CD8-positive, alpha-beta memory T cell (primary cell): ENCODE measurements around the gene SPEF1. TPM values are rescaled to one million over a fixed set of nuclear protein-coding genes. Genes with fewer than 3 reads are reported as not detected.

Experiments used
- CTCF ChIA-PET: fragments of 350-600 bp; sonication (Branson Sonifier 250); formaldehyde crosslinking; loops from one replicate; lab custom pipeline; 2021; ENCODE audit warnings: antibody characterized with exemption; lab: Charles Lee
- POLR2A ChIA-PET: fragments of 350-600 bp; sonication (Branson Sonifier 250); formaldehyde crosslinking; loops from one replicate; lab custom pipeline; 2021; ENCODE audit warnings: antibody characterized with exemption; lab: Charles Lee
- DNase-seq, 5 donors: peaks; one replicate each; pipeline versions ENCODE4 v3.0.0 to v3.0.0-alpha.2; 2020 to 2022; ENCODE audit warnings: mixed read lengths in 1 of 5
- H3K27ac ChIP-seq: one replicate; pipeline ENCODE4 v1.7.0; 2013; ENCODE audit warnings: low read depth, mild to moderate bottlenecking, low read length, moderate library complexity
- H3K27me3 ChIP-seq: 2 replicates; pipeline ENCODE4 v1.7.0; 2013; ENCODE audit warnings: low read length, mild to moderate bottlenecking; ENCODE audit not compliant: insufficient read depth, poor library complexity, severe bottlenecking
- H3K36me3 ChIP-seq: 2 replicates; pipeline ENCODE4 v1.7.0; 2013; ENCODE audit warnings: mild to moderate bottlenecking, low read length, moderate library complexity; ENCODE audit not compliant: insufficient read depth
- H3K4me1 ChIP-seq: 2 replicates; pipeline ENCODE4 v1.7.0; 2013; ENCODE audit warnings: mild to moderate bottlenecking, low read length, moderate library complexity; ENCODE audit not compliant: insufficient read depth
- H3K4me3 ChIP-seq: 2 replicates; pipeline ENCODE4 v1.7.0; 2013; ENCODE audit warnings: mild to moderate bottlenecking, low read length
- H3K9me3 ChIP-seq: 2 replicates; pipeline ENCODE4 v1.7.0; 2013; ENCODE audit warnings: mild to moderate bottlenecking, low read length
- H3K27ac Mint-ChIP-seq, 8 donors: one replicate each; pipeline ENCODE4 v1.8.0; 2020 to 2021; ENCODE audit warnings: mixed read lengths in 8 of 8, mild to moderate bottlenecking in 6 of 8, inconsistent platforms in 3 of 8, moderate library complexity in 3 of 8
- H3K27me3 Mint-ChIP-seq, 2 donors: one replicate each; pipeline ENCODE4 v1.8.0; 2020 to 2021; ENCODE audit warnings: mixed read lengths in 2 of 2, mild to moderate bottlenecking in 1 of 2, moderate library complexity in 1 of 2
- H3K36me3 Mint-ChIP-seq, 3 donors: one replicate each; pipeline ENCODE4 v1.8.0; 2020 to 2021; ENCODE audit warnings: mixed read lengths in 3 of 3, inconsistent platforms in 1 of 3, mild to moderate bottlenecking in 1 of 3
- H3K4me1 Mint-ChIP-seq, 3 donors: one replicate each; pipeline ENCODE4 v1.8.0; 2020 to 2021; ENCODE audit warnings: mixed read lengths in 3 of 3, inconsistent platforms in 1 of 3, mild to moderate bottlenecking in 1 of 3
- H3K4me3 Mint-ChIP-seq, 7 donors: one replicate each; pipeline ENCODE4 v1.8.0; 2020 to 2021; ENCODE audit warnings: mixed read lengths in 7 of 7, mild to moderate bottlenecking in 6 of 7, moderate library complexity in 4 of 7, inconsistent platforms in 2 of 7
- H3K9me3 Mint-ChIP-seq, 5 donors: one replicate each; pipeline ENCODE4 v1.8.0; 2020 to 2022; ENCODE audit warnings: mixed read lengths in 5 of 5, mild to moderate bottlenecking in 3 of 5, moderate library complexity in 2 of 5, inconsistent platforms in 1 of 5
- polyA plus RNA-seq: library from polyadenylated mRNA; unstranded; fragments of 300-500 nt; fragmentation: Illumina TruSeq; gene quantifications from one replicate; pipeline ENCODE4 v1.2.3, GENCODE V29; 2021
- total RNA-seq, 2 experiments: library from RNA; stranded (reverse); gene quantifications; one replicate each; pipeline ENCODE4 v1.2.3, GENCODE V29; 2021

The SPEF1 gene
- total and polyA plus RNA-seq, 3 experiments from 2014 or later, result 0.13 to 0.24 TPM; not detected in 1

DNA sequence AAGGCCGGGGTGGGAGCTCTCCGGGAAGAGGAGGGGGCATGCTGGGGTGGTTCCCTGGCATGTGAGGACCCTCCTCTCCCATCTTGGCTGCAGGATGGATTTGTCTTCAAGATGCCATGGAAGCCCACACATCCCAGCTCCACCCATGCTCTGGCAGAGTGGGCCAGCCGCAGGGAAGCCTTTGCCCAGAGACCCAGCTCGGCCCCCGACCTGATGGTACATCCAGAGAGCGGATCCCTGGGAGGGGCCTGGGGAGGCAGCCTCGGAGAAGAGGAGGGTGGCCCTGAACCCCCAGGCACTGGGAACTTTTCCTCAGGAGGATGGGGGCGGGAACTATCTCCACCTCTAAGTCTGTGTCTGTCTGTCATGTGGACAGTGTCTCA is 19.6 kb upstream of the SPEF1 start:
- Histone ChIP-seq H3K9me3 (no peaks in the 10 kb centered on the region), H3K4me3 (no peak overlapping the region), H3K27ac (peak overlapping the region; percentile 49), H3K36me3 (peaks cover 64% of the 10 kb centered on the region), H3K27me3 (no peaks in the 10 kb centered on the region), H3K4me1 (peaks cover 63% of the 10 kb centered on the region)
- Mint-ChIP-seq H3K4me3 (no peak overlapping the region), H3K27ac (peak overlapping the region in 6 of 8 donors; percentile 47 to 97 (median 70)), H3K27me3 (peaks cover 0 to 3% of the 10 kb centered on the region in 2 donors), H3K4me1 (peaks cover 62 to 84% (median 68%) of the 10 kb centered on the region in 3 donors), H3K9me3 (no peaks in the 10 kb centered on the region), H3K36me3 (peaks cover 40 to 94% (median 46%) of the 10 kb centered on the region in 3 donors)
- DNase-seq, result no peak
- POLR2A ChIA-PET, result interaction anchor here (1.7 kb wide), 1 partner anchor 14 kb away, joined by 4 read pairs; the partner anchor contains the start of gene CENPB
- CTCF ChIA-PET, result interaction anchor here (0.6 to 2.9 kb wide), 2 partner anchors 19 to 1127 kb away, joined by 3 to 29 read pairs; partner anchors contain the start of gene AP5S1

- no peak for DNase-seq
- peak overlapping the region; percentile 88 for H3K4me3 ChIP-seq
- Mint-ChIP-seq H3K27me3 (peaks cover 0 to 3% of the 10 kb centered on the region in 2 donors), H3K36me3 (peaks cover 35 to 92% (median 42%) of the 10 kb centered on the region in 3 donors), H3K4me3 (peak overlapping the region in 6 of 7 donors; percentile 39 to 100 (median 98)), H3K4me1 (peaks cover 61 to 84% (median 68%) of the 10 kb centered on the region in 3 donors), H3K27ac (peak overlapping the region; percentile 73 to 97 (median 90)), H3K9me3 (no peaks in the 10 kb centered on the region)
- H3K27me3 ChIP-seq, result no peaks in the 10 kb centered on the region
- peak overlapping the region; percentile 49 for H3K27ac ChIP-seq
- CTCF ChIA-PET, result interaction anchor here (0.9 to 2.9 kb wide), 2 partner anchors 13 to 19 kb away, joined by 4 to 29 read pairs; partner anchors contain the start of gene AP5S1
- H3K9me3 ChIP-seq, result no peaks in the 10 kb centered on the region
- H3K36me3 ChIP-seq, result peaks cover 59% of the 10 kb centered on the region
- POLR2A ChIA-PET, result interaction anchor here (1.7 to 2.0 kb wide), 2 partner anchors 14 to 20 kb away, joined by 4 to 10 read pairs; partner anchors contain the start of genes AP5S1 and CENPB
- H3K4me1 ChIP-seq, result peaks cover 60% of the 10 kb centered on the region
Observed at GRCh38 chr20:3800256-3800877, 19.1 kb upstream of the SPEF1 start.

DNA sequence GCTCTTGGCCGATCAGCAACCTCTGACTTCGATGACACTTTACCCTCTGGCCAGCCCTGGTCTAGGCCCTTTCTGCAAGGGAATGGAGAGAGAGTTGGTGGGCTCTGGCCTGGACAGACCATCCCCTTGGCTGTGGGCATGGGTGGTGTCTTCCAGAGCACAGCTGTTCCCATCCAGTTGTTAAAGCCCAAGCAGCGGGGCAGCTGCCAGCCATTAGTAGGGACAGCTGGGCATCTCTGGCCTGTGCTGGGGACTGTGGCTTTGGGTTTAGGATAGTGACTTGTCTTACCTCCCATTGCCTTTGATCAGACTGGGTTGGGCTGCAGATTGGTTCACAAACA is 17.6 kb upstream of the SPEF1 start:
- POLR2A ChIA-PET, result interaction anchor here (1.0 to 2.0 kb wide), 3 partner anchors 12 to 21 kb away, joined by 3 to 10 read pairs (median 4); partner anchors contain the start of genes AP5S1 and CENPB
- Histone ChIP-seq H3K36me3 (peaks cover 49% of the 10 kb centered on the region), H3K27ac (peak overlapping the region; percentile 25), H3K4me1 (peaks cover 60% of the 10 kb centered on the region), H3K9me3 (no peaks in the 10 kb centered on the region), H3K4me3 (peak overlapping the region; percentile 88), H3K27me3 (no peaks in the 10 kb centered on the region)
- DNase-seq, result no peak
- CTCF ChIA-PET, result interaction anchor here (0.9 to 2.9 kb wide), 3 partner anchors 21 to 56 kb away, joined by 3 to 29 read pairs (median 3); partner anchors contain the start of gene AP5S1
- Mint-ChIP-seq H3K4me3 (peak overlapping the region; percentile 94 to 100 (median 98)), H3K4me1 (peaks cover 54 to 77% (median 66%) of the 10 kb centered on the region in 3 donors), H3K27me3 (peaks cover 0 to 3% of the 10 kb centered on the region in 2 donors), H3K27ac (peak overlapping the region; percentile 84 to 99 (median 93)), H3K36me3 (peaks cover 26 to 79% (median 31%) of the 10 kb centered on the region in 3 donors), H3K9me3 (no peaks in the 10 kb centered on the region)

GRCh38 chr20:3798373-3798768 is 17.1 kb upstream of the SPEF1 start:
- Histone ChIP-seq H3K4me1 (peaks cover 60% of the 10 kb centered on the region), H3K4me3 (peak overlapping the region; percentile 88), H3K36me3 (peaks cover 43% of the 10 kb centered on the region), H3K27me3 (no peaks in the 10 kb centered on the region), H3K27ac (peak overlapping the region; percentile 60), H3K9me3 (no peaks in the 10 kb centered on the region)
- no peaks in the 10 kb centered on the region for H3K9me3 Mint-ChIP-seq
- peaks cover 21 to 74% (median 27%) of the 10 kb centered on the region in 3 donors for H3K36me3 Mint-ChIP-seq
- H3K27me3 Mint-ChIP-seq, result peaks cover 0 to 3% of the 10 kb centered on the region in 2 donors
- ChIA-PET CTCF (interaction anchor here (1.1 kb wide), 1 partner anchor 57 kb away, joined by 3 read pairs; no protein-coding TSS in a partner anchor), POLR2A (interaction anchor here (1.0 to 2.0 kb wide), 2 partner anchors 12 to 22 kb away, joined by 3 to 10 read pairs; partner anchors contain the start of genes AP5S1 and CENPB)
- no peak for DNase-seq
- H3K4me3 Mint-ChIP-seq, result peak overlapping the region; percentile 94 to 100 (median 98)
- H3K27ac Mint-ChIP-seq, result peak overlapping the region; percentile 50 to 99 (median 93)
- H3K4me1 Mint-ChIP-seq, result peaks cover 50 to 72% (median 61%) of the 10 kb centered on the region in 3 donors

DNA sequence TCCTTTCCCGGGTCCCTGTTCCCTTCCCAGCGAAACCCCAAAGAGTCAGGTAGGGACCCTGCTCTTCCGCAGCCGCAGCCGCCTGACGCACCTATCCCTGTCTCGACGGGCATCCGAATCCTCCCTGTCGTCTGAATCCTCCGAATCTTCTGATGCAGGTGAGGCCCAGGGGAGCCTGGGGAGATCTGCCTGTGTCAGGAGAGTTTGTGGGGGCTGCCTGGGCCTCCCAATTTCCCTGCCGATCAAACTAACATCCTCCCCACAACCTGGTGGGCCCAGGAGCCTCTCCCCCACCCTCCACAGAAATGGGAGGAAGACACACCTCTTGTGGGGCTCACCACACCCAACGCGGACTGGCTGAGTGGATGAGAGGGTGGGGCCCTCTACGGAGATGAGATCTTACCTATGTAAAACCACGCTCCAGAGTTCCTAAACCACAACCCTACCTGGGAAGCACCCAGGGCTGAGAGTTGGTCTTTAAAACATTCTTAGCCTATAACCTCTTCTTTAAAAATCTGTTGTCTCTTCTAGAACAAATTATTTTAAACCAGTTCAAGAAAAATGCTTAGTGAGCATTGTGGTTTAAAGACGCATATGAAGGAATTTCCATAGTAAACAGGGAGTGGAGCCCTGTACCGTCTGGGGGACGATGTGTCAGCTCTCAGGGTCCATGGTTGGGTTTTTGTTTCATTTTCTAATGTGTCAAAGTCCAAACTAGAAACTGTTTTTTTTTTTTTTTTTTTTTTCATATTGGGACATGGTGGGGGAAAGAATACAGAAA is 16.5 kb upstream of the SPEF1 start:
- Histone ChIP-seq H3K4me1 (peaks cover 58% of the 10 kb centered on the region), H3K9me3 (no peaks in the 10 kb centered on the region), H3K27me3 (no peaks in the 10 kb centered on the region), H3K36me3 (peaks cover 38% of the 10 kb centered on the region), H3K4me3 (peak overlapping the region; percentile 88), H3K27ac (peak overlapping the region; percentile 60)
- Mint-ChIP-seq H3K9me3 (no peaks in the 10 kb centered on the region), H3K4me3 (peak overlapping the region; percentile 94 to 100 (median 98)), H3K27ac (peak overlapping the region; percentile 87 to 99 (median 93)), H3K36me3 (peaks cover 17 to 68% (median 24%) of the 10 kb centered on the region in 3 donors), H3K27me3 (peaks cover 0 to 3% of the 10 kb centered on the region in 2 donors), H3K4me1 (peaks cover 46 to 66% (median 58%) of the 10 kb centered on the region in 3 donors)
- ChIA-PET CTCF (interaction anchor here (3.5 kb wide), 1 partner anchor 22 kb away, joined by 44 read pairs; the partner anchor contains the start of gene AP5S1), POLR2A (interaction anchor here (0.6 to 1.0 kb wide), 2 partner anchors 10 to 11 kb away, joined by 3 to 4 read pairs; partner anchors contain the start of gene CENPB)
- DNase-seq, result peak in 3 of 5 donors; percentile 45 to 66 (median 62)

DNA sequence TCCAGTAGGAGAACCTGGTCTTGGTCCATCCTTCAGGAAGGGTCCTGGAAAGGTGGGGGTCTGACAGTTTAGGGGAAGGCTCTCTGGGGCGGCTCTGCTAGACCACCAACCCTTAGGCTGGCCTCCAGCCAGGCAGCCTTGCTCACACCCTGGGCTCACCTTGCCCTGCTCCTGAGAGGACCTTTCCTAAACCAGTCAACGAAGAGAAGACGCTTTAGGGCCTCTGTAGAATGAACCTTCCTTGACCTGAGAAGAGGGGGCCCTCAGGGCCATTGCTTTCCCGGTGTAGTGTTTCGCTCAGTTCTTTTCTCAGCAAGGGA is 15.9 kb upstream of the SPEF1 start:
- H3K9me3 ChIP-seq, result no peaks in the 10 kb centered on the region
- H3K27ac ChIP-seq, result peak overlapping the region; percentile 60
- H3K27me3 Mint-ChIP-seq, result peaks cover 0 to 3% of the 10 kb centered on the region in 2 donors
- peaks cover 12 to 62% (median 19%) of the 10 kb centered on the region in 3 donors for H3K36me3 Mint-ChIP-seq
- CTCF ChIA-PET, result interaction anchor here (3.5 kb wide), 1 partner anchor 23 kb away, joined by 44 read pairs; the partner anchor contains the start of gene AP5S1
- POLR2A ChIA-PET, result interaction anchor here (1.1 to 2.0 kb wide), 2 partner anchors 22 to 23 kb away, joined by 3 to 10 read pairs; partner anchors contain the start of gene AP5S1
- H3K4me1 ChIP-seq, result peaks cover 52% of the 10 kb centered on the region
- H3K36me3 ChIP-seq, result peaks cover 32% of the 10 kb centered on the region
- DNase-seq, result peak in 1 of 5 donors; percentile 26
- H3K4me1 Mint-ChIP-seq, result peaks cover 41 to 60% (median 52%) of the 10 kb centered on the region in 3 donors
- peak overlapping the region; percentile 87 to 99 (median 93) for H3K27ac Mint-ChIP-seq
- no peaks in the 10 kb centered on the region for H3K27me3 ChIP-seq
- H3K4me3 ChIP-seq, result peak overlapping the region; percentile 88
- peak overlapping the region; percentile 94 to 100 (median 98) for H3K4me3 Mint-ChIP-seq
- no peaks in the 10 kb centered on the region for H3K9me3 Mint-ChIP-seq
